ENCODE data around the gene EEF1AKMT3. TPM values are rescaled to one million over a fixed set of nuclear protein-coding genes. Genes with fewer than 3 reads are reported as not detected.

EEF1AKMT3 gene
- 4.7 and 7.4 TPM in 2 replicates for total RNA-seq

GRCh38 chr12:57772429-57773322 is at the start of gene EEF1AKMT3:
EEF1AKMT3 (plus strand) TSS chr12:57772614; CDS start chr12:57772725, 111 bp downstream.

GRCh38 chr12:57738661-57739237 is 33.7 kb upstream of the EEF1AKMT3 start, which contains the start of gene AGAP2:
AGAP2 (minus strand) TSS chr12:57738742; CDS start chr12:57738246, 496 bp downstream.

GRCh38 chr12:57744777-57745484 is 27.5 kb upstream of the EEF1AKMT3 start, which contains the start of gene TSPAN31:
TSPAN31 (plus strand) TSS chr12:57745039; CDS start chr12:57745155, 116 bp downstream.

GRCh38 chr12:57751788-57752667 is 20.4 kb upstream of the EEF1AKMT3 start, which contains the start of gene CDK4:
CDK4 (minus strand) TSS chr12:57752310; CDS start chr12:57751717, 593 bp downstream.

GRCh38 chr12:57754411-57755193 is 17.8 kb upstream of the EEF1AKMT3 start, which contains the start of gene MARCHF9:
MARCHF9 (plus strand) TSS chr12:57755103; CDS start chr12:57755529, 426 bp downstream.

GRCh38 chr12:57766464-57767304 is 5.7 kb upstream of the EEF1AKMT3 start, which contains the start of gene CYP27B1:
CYP27B1 (minus strand) TSS chr12:57767078; CDS start chr12:57767041, 37 bp downstream.

GRCh38 chr12:57771873-57772428 is 463 bp upstream of the EEF1AKMT3 start, which contains the start of gene METTL1:
METTL1 (minus strand) TSS chr12:57772105; CDS start chr12:57772083, 22 bp downstream.

GRCh38 chr12:57782608-57783465 is 10.4 kb downstream of the EEF1AKMT3 start, which contains the start of gene TSFM:
TSFM (plus strand) TSS chr12:57782787; CDS start chr12:57782802, 15 bp downstream.

Other genes starting within 250 kb of the EEF1AKMT3 start
- 4.5 and 12.5 TPM in 2 replicates for gene MBD6, start 249.8 kb upstream of the EEF1AKMT3 start, total RNA-seq
- 81.4 and 125 TPM in 2 replicates for gene DCTN2, start 225.4 kb upstream of the EEF1AKMT3 start, total RNA-seq
- 0.59 and 1.6 TPM in 2 replicates for gene KIF5A, start 222.6 kb upstream of the EEF1AKMT3 start, total RNA-seq
- gene PIP4K2C, start 181.4 kb upstream of the EEF1AKMT3 start, total RNA-seq, result 16.6 and 31.5 TPM in 2 replicates
- gene DTX3, start 167.8 kb upstream of the EEF1AKMT3 start, total RNA-seq, result 20.5 and 22.9 TPM in 2 replicates
- gene ARHGEF25, start 161.2 kb upstream of the EEF1AKMT3 start, total RNA-seq, result 29.2 and 36.2 TPM in 2 replicates
- gene B4GALNT1, start 139.4 kb upstream of the EEF1AKMT3 start, total RNA-seq, result 3.3 and 7.1 TPM in 2 replicates
- gene OS9, start 78.5 kb upstream of the EEF1AKMT3 start, total RNA-seq, result 386 and 569 TPM in 2 replicates
- gene AGAP2, start 33.9 kb upstream of the EEF1AKMT3 start, total RNA-seq, result 0.23 and 0.30 TPM in 2 replicates
- 48.1 and 80.5 TPM in 2 replicates for gene TSPAN31, start 27.6 kb upstream of the EEF1AKMT3 start, total RNA-seq
- 157 and 222 TPM in 2 replicates for gene CDK4, start 20.3 kb upstream of the EEF1AKMT3 start, total RNA-seq
- gene MARCHF9, start 17.5 kb upstream of the EEF1AKMT3 start, total RNA-seq, result 1.7 and 3.3 TPM in 2 replicates
- 0.59 and 0.74 TPM in 2 replicates for gene CYP27B1, start 5.5 kb upstream of the EEF1AKMT3 start, total RNA-seq
- gene METTL1, start 509 bp upstream of the EEF1AKMT3 start, total RNA-seq, result 2.7 and 6.1 TPM in 2 replicates
- gene TSFM, start 10.2 kb downstream of the EEF1AKMT3 start, total RNA-seq, result 13.1 and 15.5 TPM in 2 replicates
- 2.0 and 4.2 TPM in 2 replicates for gene AVIL, start 46.1 kb downstream of the EEF1AKMT3 start, total RNA-seq
- gene CTDSP2, start 74.1 kb downstream of the EEF1AKMT3 start, total RNA-seq, result 38.6 and 54.2 TPM in 2 replicates
- 6.8 and 7.9 TPM in 2 replicates for gene ATP23, start 169.0 kb downstream of the EEF1AKMT3 start, total RNA-seq